Gastroesophageal sphincter (tissue), 3 donors: ENCODE data around the gene HSF5.

ENCODE experiments used
- POLR2A ChIP-seq, 2 donors: fragments of 450-650 bp; IDR thresholded peaks; one replicate each; pipeline ENCODE4 v1.6.1; 2017; ENCODE audit warnings: antibody characterized with exemption in 2 of 2, mild to moderate bottlenecking in 2 of 2, moderate library complexity in 1 of 2
- POLR2AphosphoS5 ChIP-seq: sonication (generic); formaldehyde crosslinking; IDR thresholded peaks from one replicate; pipeline ENCODE4 v1.6.1; 2017; ENCODE audit warnings: antibody characterized with exemption
- TF ChIP-seq, protein P1 (sequence below), 4 experiments: fragments of 200-600 bp in 2 of 4; fragments of 450-650 bp in 2 of 4; sonication (generic) in 1 of 4; IDR thresholded peaks; one replicate each; pipeline ENCODE4 v1.5.1; 2017 to 2019; ENCODE audit warnings: antibody characterized with exemption in 4 of 4, mild to moderate bottlenecking in 2 of 4, moderate library complexity in 2 of 4

DNA sequence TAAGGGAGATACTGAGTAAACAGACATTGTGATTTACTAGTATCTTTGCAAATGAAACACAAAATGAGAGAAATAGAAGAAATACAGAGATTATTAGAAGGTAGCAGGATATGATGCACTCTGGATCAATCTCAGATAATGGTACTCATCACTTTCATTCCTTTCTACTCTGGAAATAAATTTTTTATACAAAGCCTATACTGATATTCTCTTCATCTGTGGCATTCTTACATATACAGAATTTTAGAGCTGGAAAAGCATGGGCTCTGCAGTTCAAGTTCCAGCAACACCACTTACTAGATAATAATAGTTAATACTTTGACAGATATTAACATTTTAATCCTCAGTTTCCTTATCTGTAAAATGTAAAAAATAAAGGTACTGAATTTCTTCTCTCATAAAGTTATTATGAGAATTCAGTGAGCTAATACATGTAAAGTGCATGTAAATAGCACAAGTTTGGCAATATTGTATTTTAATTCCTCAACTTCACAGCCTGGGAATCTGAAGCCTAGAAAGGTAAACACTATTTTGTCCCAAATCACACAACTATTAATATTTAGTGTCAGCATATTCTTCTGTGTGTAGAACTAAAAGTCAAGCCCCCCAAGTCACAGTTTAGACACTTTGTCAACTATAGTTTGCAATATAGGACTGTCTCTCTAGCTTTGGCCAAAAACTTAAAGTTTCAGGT lies 77.3 kb downstream of the HSF5 start:
- TF ChIP-seq, protein P1, sequence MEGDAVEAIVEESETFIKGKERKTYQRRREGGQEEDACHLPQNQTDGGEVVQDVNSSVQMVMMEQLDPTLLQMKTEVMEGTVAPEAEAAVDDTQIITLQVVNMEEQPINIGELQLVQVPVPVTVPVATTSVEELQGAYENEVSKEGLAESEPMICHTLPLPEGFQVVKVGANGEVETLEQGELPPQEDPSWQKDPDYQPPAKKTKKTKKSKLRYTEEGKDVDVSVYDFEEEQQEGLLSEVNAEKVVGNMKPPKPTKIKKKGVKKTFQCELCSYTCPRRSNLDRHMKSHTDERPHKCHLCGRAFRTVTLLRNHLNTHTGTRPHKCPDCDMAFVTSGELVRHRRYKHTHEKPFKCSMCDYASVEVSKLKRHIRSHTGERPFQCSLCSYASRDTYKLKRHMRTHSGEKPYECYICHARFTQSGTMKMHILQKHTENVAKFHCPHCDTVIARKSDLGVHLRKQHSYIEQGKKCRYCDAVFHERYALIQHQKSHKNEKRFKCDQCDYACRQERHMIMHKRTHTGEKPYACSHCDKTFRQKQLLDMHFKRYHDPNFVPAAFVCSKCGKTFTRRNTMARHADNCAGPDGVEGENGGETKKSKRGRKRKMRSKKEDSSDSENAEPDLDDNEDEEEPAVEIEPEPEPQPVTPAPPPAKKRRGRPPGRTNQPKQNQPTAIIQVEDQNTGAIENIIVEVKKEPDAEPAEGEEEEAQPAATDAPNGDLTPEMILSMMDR (IDR thresholded peaks at IDR 0.05): no peak
- TF ChIP-seq POLR2A (IDR thresholded peaks at IDR 0.05) (no peak), POLR2AphosphoS5 (no peak)
